Stimulated activated CD4-positive, alpha-beta T cell treated with anti-CD3 and anti-CD28 coated beads, Interleukin-12 subunit alpha, Interleukin-12 subunit beta, amount 100 ng/mL, for 4 hours (primary cell): ENCODE results near the gene CYP2A7.
"Not testable (repeated sequence)": the region's sequence is repeated elsewhere in the genome, so short reads cannot be mapped to it uniquely, and the experiment has no call there.

ENCODE experiments used
- DNase-seq: peaks from one replicate; pipeline ENCODE4 v3.0.0-alpha.2; 2020

The CYP2A7 gene

DNA sequence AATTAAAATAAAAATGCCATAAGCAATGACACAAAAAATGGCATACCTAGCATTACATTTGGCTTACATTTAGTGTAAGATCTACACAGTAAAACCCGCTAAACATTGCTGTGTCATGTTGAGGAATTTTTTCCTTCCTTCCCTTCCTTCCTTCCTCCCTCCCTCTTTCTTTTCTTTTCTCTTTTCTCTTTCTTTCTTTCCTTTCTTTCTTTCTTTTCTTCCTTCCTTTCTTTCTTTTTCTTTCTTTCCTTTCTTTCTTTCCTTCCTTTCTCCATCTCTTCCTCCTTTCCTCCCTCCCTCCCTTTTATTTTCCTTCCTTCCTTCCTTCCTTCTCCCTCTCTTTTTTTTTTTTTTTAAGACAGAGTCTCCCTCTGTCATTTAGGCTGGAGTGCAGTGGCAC is 43.6 kb downstream of the CYP2A7 start:
- DNase-seq = not testable (repeated sequence)

DNA sequence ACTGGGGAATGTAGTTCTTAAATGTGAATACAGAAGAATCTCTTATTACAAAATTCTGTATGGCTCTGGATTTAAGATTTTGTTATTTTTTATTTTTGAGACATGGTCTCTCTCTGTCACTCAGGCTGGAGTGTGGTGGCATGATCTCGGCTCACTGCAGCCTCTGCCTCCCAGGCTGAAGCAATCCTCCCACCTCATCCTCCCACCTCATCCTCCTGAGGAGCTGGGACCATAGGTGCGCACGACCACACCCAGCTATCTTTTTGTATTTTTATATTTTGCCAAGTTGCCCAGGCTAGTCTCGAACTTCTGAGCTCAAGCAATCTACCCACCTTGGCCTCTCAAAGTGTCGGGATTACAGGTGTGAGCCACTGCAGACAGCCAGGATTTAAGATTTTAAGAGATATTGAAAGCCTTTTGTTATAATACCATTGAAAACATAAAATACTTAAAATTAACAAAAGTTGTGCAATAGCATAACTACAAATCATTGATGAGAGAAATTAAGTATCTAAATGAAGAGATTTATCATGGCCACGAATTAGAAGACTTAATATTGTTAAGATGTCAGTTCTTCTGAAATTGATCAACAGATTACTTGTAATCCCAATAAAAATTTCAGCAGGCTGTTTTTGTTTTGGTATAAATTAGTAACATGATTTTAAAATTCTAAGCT is 45.1 kb downstream of the CYP2A7 start:
- no peak for DNase-seq

GRCh38 chr19:40833728-40834533 is 48.1 kb downstream of the CYP2A7 start:
- not testable (repeated sequence) for DNase-seq

GRCh38 chr19:40832431-40832790 is 49.6 kb downstream of the CYP2A7 start:
- not testable (repeated sequence) for DNase-seq

- no peak for DNase-seq
These were observed 50.3 kb downstream of the CYP2A7 start for GRCh38 chr19:40831502-40832430.

- not testable (repeated sequence) for DNase-seq
These were observed 51.3 kb downstream of the CYP2A7 start for GRCh38 chr19:40830741-40831140.

- no peak for DNase-seq
These were observed 52.8 kb downstream of the CYP2A7 start for GRCh38 chr19:40829205-40829604.

- DNase-seq = no peak
These were observed 54.4 kb downstream of the CYP2A7 start for GRCh38 chr19:40827386-40828247.

GRCh38 chr19:40826699-40827385 is 55.2 kb downstream of the CYP2A7 start:
- DNase-seq = not testable (repeated sequence)

DNA sequence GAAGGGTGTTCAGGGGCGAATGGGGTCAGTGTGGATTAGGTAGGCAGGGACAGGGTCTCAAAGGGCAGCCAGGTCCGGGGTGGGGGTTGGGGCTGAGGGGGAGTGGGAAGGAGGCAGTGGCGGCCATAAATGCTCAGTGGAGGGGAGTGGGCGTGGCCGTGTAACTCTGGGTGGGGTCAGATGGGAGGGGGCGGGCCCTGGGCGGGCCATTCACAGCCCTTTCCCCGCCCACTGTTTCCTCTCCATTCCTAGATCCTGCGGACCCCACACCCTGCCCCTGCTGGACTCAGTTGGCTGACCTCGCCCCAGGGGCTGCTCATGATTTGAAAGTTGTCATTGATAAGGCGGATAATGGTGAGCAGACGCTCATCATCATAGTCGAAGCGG is 55.7 kb downstream of the CYP2A7 start:
- not testable (repeated sequence) for DNase-seq

DNA sequence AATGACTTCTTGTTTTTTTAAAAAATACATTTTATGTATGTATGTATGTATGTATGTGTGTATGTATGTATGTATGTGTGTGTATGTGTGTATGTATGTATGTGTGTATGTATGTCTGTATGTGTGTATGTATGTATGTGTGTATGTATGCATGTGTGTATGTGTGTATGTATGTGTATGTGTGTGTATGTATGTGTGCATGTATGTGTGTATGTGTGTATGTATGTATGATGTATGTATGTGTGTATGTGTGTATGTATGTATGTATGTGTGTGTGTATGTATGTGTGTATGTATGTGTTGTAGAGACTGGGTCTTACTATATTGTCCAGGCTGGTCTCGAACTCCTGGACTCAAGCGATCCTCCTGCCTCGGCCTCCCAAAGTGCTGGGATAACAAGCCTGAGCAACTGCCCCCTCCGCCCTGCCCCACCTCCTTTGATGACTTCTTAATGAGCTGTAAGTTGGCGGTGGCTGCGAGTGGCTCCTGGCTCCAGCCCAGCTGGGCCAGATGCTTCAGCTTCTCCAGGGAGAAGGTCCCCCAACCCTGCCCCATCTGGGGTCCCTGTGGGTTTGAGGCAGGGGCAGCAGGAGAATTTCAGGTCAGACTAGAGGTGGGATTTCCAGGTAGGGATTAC is 56.5 kb downstream of the CYP2A7 start:
- not testable (repeated sequence) for DNase-seq
